Measurements from ENCODE around the gene ASGR1. TPM values are rescaled to one million over a fixed set of nuclear protein-coding genes. Genes with fewer than 3 reads are reported as not detected.

Gene ASGR1
- polyA plus RNA-seq, 1 donor from 2014 or later = 80.2 TPM

- TF ChIP-seq, protein P1, sequence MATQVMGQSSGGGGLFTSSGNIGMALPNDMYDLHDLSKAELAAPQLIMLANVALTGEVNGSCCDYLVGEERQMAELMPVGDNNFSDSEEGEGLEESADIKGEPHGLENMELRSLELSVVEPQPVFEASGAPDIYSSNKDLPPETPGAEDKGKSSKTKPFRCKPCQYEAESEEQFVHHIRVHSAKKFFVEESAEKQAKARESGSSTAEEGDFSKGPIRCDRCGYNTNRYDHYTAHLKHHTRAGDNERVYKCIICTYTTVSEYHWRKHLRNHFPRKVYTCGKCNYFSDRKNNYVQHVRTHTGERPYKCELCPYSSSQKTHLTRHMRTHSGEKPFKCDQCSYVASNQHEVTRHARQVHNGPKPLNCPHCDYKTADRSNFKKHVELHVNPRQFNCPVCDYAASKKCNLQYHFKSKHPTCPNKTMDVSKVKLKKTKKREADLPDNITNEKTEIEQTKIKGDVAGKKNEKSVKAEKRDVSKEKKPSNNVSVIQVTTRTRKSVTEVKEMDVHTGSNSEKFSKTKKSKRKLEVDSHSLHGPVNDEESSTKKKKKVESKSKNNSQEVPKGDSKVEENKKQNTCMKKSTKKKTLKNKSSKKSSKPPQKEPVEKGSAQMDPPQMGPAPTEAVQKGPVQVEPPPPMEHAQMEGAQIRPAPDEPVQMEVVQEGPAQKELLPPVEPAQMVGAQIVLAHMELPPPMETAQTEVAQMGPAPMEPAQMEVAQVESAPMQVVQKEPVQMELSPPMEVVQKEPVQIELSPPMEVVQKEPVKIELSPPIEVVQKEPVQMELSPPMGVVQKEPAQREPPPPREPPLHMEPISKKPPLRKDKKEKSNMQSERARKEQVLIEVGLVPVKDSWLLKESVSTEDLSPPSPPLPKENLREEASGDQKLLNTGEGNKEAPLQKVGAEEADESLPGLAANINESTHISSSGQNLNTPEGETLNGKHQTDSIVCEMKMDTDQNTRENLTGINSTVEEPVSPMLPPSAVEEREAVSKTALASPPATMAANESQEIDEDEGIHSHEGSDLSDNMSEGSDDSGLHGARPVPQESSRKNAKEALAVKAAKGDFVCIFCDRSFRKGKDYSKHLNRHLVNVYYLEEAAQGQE (IDR thresholded peaks at IDR 0.05; ENCODE audit: borderline replicate concordance) = no peak
- TF ChIP-seq EZH2 (IDR thresholded peaks at IDR 0.05; ENCODE audit: borderline replicate concordance, insufficient read depth, low read length, poor library complexity, severe bottlenecking) = no peak
These were observed 13.2 kb upstream of the ASGR1 start (continued) for GRCh38 chr17:7192271-7192937.

- Histone ChIP-seq H3K4me3 (ENCODE audit: low read length) (no peak overlapping the region), H3K4me2 (ENCODE audit: low read length) (no peak overlapping the region), H3K9me3 (ENCODE audit: low read length) (no peaks in the 10 kb centered on the region), H3K27ac (ENCODE audit: low read length) (no peak overlapping the region), H4K20me1 (ENCODE audit: insufficient read depth) (no peaks in the 10 kb centered on the region), H3F3A (ENCODE audit: insufficient read depth, low read length, poor library complexity, severe bottlenecking) (no peaks in the 10 kb centered on the region), H3K9ac (ENCODE audit: low read length) (no peak overlapping the region), H3K9me2 (ENCODE audit: insufficient read depth, low read length) (no peaks in the 10 kb centered on the region), H3K27me3 (ENCODE audit: insufficient read depth, low read depth, low read length) (no peaks in the 10 kb centered on the region), H2AFZ (ENCODE audit: low read depth, low read length) (no peak overlapping the region), H3K36me3 (ENCODE audit: insufficient read depth, low read length) (peaks cover 11% of the 10 kb centered on the region), H3K79me2 (replicated peaks; ENCODE audit: insufficient read depth, low read length) (no peaks in the 10 kb centered on the region)
- no peak for TF ChIP-seq EP300 (conservative IDR thresholded peaks at IDR 0.05; ENCODE audit: poor library complexity, severe bottlenecking)
- TF ChIP-seq RAD21 (conservative IDR thresholded peaks at IDR 0.05) = no peak
- TF ChIP-seq POLR2AphosphoS5 (IDR thresholded peaks at IDR 0.05) = no peak
- no peak for TF ChIP-seq MXI1 (conservative IDR thresholded peaks at IDR 0.05; ENCODE audit: poor library complexity, severe bottlenecking)
- TF ChIP-seq, protein P1 (IDR thresholded peaks at IDR 0.05; ENCODE audit: borderline replicate concordance) = no peak
- no peak for TF ChIP-seq EZH2 (IDR thresholded peaks at IDR 0.05; ENCODE audit: borderline replicate concordance, insufficient read depth, low read length, poor library complexity, severe bottlenecking)
- no peak for TF ChIP-seq SMC3 (conservative IDR thresholded peaks at IDR 0.05; ENCODE audit: poor library complexity)
- no peak for TF ChIP-seq TAF1 (IDR thresholded peaks at IDR 0.05; ENCODE audit: low read depth)
- TF ChIP-seq, protein P2, sequence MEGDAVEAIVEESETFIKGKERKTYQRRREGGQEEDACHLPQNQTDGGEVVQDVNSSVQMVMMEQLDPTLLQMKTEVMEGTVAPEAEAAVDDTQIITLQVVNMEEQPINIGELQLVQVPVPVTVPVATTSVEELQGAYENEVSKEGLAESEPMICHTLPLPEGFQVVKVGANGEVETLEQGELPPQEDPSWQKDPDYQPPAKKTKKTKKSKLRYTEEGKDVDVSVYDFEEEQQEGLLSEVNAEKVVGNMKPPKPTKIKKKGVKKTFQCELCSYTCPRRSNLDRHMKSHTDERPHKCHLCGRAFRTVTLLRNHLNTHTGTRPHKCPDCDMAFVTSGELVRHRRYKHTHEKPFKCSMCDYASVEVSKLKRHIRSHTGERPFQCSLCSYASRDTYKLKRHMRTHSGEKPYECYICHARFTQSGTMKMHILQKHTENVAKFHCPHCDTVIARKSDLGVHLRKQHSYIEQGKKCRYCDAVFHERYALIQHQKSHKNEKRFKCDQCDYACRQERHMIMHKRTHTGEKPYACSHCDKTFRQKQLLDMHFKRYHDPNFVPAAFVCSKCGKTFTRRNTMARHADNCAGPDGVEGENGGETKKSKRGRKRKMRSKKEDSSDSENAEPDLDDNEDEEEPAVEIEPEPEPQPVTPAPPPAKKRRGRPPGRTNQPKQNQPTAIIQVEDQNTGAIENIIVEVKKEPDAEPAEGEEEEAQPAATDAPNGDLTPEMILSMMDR (IDR thresholded peaks at IDR 0.05; ENCODE audit: poor library complexity, severe bottlenecking) = no peak
These were observed 12.6 kb upstream of the ASGR1 start for GRCh38 chr17:7191571-7192270.
